ENCODE measurements around the gene CACNA1C. TPM values are rescaled to one million over a fixed set of nuclear protein-coding genes. Genes with fewer than 3 reads are reported as not detected.

The CACNA1C gene
- total RNA-seq, 2 donors from 2014 or later = 70.0 to 127 TPM

- DNase-seq (ENCODE audit: low spot score) (no peak), ATAC-seq (ENCODE audit: insufficient number of reproducible peaks, low FRiP score, low read depth) (no peak)
- no peaks in the 10 kb centered on the region for H3K9me3 ChIP-seq
- no peaks in the 10 kb centered on the region for H3K27me3 ChIP-seq (replicated peaks; ENCODE audit: insufficient read depth)
- peaks cover under 1% of the 10 kb centered on the region for H3K36me3 ChIP-seq
- no peak overlapping the region for H3K27ac ChIP-seq
- no peak for TF ChIP-seq CTCF (IDR thresholded peaks at IDR 0.05)
- H3K4me3 ChIP-seq = no peak overlapping the region
- peaks cover 0 to 20% of the 10 kb centered on the region in 2 donors for H3K4me1 ChIP-seq (ENCODE audit: control insufficient read depth in 1 of 2, low read depth in 2 of 2)
Observed at GRCh38 chr12:2443776-2444175, 391.0 kb downstream of the CACNA1C start.

- H3K36me3 ChIP-seq = peaks cover 12% of the 10 kb centered on the region
- no peak overlapping the region for H3K4me3 ChIP-seq
- DNase-seq (ENCODE audit: low spot score) = no peak
- H3K27me3 ChIP-seq (replicated peaks; ENCODE audit: insufficient read depth) = no peaks in the 10 kb centered on the region
- no peak for ATAC-seq (ENCODE audit: insufficient number of reproducible peaks, low FRiP score, low read depth)
- no peak overlapping the region for H3K27ac ChIP-seq
- no peaks in the 10 kb centered on the region for H3K9me3 ChIP-seq
- H3K4me1 ChIP-seq (ENCODE audit: control insufficient read depth in 1 of 2, low read depth in 2 of 2) = peaks cover 4 to 14% of the 10 kb centered on the region in 2 donors
- no peak for TF ChIP-seq CTCF (IDR thresholded peaks at IDR 0.05)
Observed at GRCh38 chr12:2445968-2446367, 393.2 kb downstream of the CACNA1C start.

- Histone ChIP-seq H3K27me3 (replicated peaks; ENCODE audit: insufficient read depth) (no peaks in the 10 kb centered on the region), H3K4me3 (no peak overlapping the region), H3K27ac (no peak overlapping the region), H3K36me3 (peaks cover 12% of the 10 kb centered on the region), H3K9me3 (no peaks in the 10 kb centered on the region), H3K4me1 (ENCODE audit: control insufficient read depth in 1 of 2, low read depth in 2 of 2) (peaks cover 8 to 20% of the 10 kb centered on the region in 2 donors)
- DNase-seq (ENCODE audit: low spot score) (no peak), ATAC-seq (ENCODE audit: insufficient number of reproducible peaks, low FRiP score, low read depth) (no peak)
- no peak for TF ChIP-seq CTCF (IDR thresholded peaks at IDR 0.05)
Observed at GRCh38 chr12:2447861-2448260, 395.1 kb downstream of the CACNA1C start.

- Histone ChIP-seq H3K36me3 (peaks cover 17% of the 10 kb centered on the region), H3K9me3 (no peaks in the 10 kb centered on the region), H3K4me1 (ENCODE audit: control insufficient read depth in 1 of 2, low read depth in 2 of 2) (peaks cover 8 to 20% of the 10 kb centered on the region in 2 donors), H3K4me3 (no peak overlapping the region), H3K27me3 (replicated peaks; ENCODE audit: insufficient read depth) (no peaks in the 10 kb centered on the region), H3K27ac (no peak overlapping the region)
- DNase-seq (ENCODE audit: low spot score) = no peak
- no peak for ATAC-seq (ENCODE audit: insufficient number of reproducible peaks, low FRiP score, low read depth)
- TF ChIP-seq CTCF (IDR thresholded peaks at IDR 0.05) = no peak
Observed at GRCh38 chr12:2449586-2449985, 396.8 kb downstream of the CACNA1C start.

- peaks cover 23% of the 10 kb centered on the region for H3K36me3 ChIP-seq
- no peaks in the 10 kb centered on the region for H3K27me3 ChIP-seq (replicated peaks; ENCODE audit: insufficient read depth)
- TF ChIP-seq CTCF (IDR thresholded peaks at IDR 0.05) = no peak
- DNase-seq (ENCODE audit: low spot score) = no peak
- H3K4me1 ChIP-seq (ENCODE audit: control insufficient read depth in 1 of 2, low read depth in 2 of 2) = peaks cover 8 to 20% of the 10 kb centered on the region in 2 donors
- peak overlapping the region in 1 of 2 donors; percentile 19 for H3K27ac ChIP-seq
- H3K4me3 ChIP-seq = no peak overlapping the region
- ATAC-seq (ENCODE audit: insufficient number of reproducible peaks, low FRiP score, low read depth) = no peak
- no peaks in the 10 kb centered on the region for H3K9me3 ChIP-seq
Observed at GRCh38 chr12:2450553-2450952, 397.8 kb downstream of the CACNA1C start.

Measured in thoracic aorta (tissue), 2 donors.